T-helper 1 cell treated with Interleukin-12 subunit alpha and Interleukin-12 subunit beta and Interleukin-4 antibody, amounts not matched to agents 30 ng/mL and 1 ng/mL, for 36 hours (primary cell): ENCODE measurements around the gene SLC27A1. TPM values are rescaled to one million over a fixed set of nuclear protein-coding genes. Genes with fewer than 3 reads are reported as not detected.
"Not testable (repeated sequence)": the region's sequence is repeated elsewhere in the genome, so short reads cannot be mapped to it uniquely, and the experiment has no call there.

Experiments used
- intact Hi-C: fragments of 100-400 bp; cut with micrococcal nuclease; formaldehyde crosslinking; loops from one replicate; pipeline ENCODE4 v1.15.1; 2024
- total RNA-seq: library from RNA; stranded (reverse); gene quantifications from 2 replicates; pipeline ENCODE4 v1.2.3, GENCODE V29; 2022

SLC27A1 gene
- total RNA-seq, 1 donor from 2014 or later: 1.4 TPM

DNA sequence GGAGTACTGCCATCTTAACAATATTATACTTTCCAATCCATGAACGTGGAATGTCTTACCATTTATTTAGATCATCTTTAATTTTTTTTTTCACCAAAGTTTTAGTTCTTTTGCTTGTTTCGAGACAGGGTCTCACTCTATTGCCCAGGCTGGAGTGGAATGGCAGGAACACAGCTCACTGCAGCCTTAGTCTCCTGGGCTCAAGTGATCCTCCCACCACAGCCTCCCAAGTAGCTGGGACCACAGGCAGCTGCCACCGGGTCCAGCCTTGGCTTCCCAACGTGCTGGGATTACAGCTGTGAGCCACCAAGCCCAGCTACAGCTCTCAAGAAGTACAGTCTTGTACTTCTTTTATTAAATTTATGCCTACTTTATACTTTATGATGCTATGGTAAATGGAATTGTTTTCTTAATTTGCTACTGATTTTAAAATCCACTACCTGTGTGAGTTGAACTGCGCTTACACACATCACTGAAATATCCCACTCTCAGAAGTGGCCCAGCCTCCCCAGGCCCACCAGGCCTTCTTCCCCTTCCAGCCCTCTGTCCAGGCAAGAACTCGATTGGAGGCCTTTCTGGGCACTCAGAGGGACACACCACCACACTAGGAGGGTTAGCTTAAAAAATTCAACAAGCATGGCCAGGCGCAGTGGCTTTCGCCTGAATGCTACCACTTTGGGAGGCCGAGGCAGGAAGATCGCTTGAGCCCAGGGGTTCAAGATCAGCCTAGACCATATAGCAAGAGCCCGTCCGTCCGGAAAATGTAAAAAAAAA, 40.1 kb downstream of the SLC27A1 start:
- intact Hi-C loops: loop anchor here (2.0 to 5.0 kb wide), 2 partner anchors 203 to 422 kb away; partner anchors contain the start of genes CCDC124, DDA1 and MRPL34

GRCh38 chr19:17511724-17512573, 41.6 kb downstream of the SLC27A1 start:
- intact Hi-C loops: loop anchor here (1.0 to 5.0 kb wide), 9 partner anchors 16 to 437 kb away; partner anchors contain the start of genes CCDC124, COLGALT1, DDA1 and GTPBP3

GRCh38 chr19:17512574-17512939, 42.2 kb downstream of the SLC27A1 start:
- intact Hi-C loops: loop anchor here (5.0 kb wide), 1 partner anchor 205 kb away; the partner anchor contains the start of genes DDA1 and MRPL34

DNA sequence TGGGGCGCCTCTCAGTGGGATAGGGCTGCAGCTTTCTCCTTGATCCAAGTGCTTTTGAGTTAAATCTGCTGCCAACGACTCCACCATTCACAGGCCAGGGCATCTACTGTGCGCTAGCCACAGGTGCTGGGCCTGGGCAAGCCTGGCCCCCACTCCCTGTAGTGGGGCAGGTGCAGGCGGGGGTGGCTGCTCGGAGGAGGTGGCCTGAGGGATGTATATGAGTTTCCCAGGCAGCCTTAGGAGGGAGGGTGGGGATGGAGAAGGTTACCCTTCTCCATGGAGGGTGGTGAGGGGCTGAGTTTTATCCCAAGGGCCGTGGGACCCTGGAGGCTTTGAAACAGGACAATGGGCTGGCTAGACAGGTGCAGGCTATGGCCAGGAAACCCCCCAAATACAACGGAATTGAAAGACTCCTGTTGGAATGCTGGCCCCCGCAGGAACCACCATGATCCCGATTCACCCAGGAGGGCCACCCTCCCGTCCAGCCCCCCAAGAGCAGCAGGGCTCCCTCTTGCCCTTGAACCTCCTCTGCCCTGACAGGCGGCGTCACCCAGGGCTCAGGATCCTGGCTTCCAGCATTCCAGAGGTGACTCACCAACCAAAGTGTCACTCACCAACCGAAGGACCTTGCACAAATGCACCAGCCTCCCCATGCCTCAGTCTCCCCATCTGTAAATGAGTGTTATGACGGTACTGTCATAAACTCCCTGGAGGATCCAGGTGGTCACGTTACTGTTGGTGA, 45.3 kb downstream of the SLC27A1 start:
- intact Hi-C loops: no loop called here

DNA sequence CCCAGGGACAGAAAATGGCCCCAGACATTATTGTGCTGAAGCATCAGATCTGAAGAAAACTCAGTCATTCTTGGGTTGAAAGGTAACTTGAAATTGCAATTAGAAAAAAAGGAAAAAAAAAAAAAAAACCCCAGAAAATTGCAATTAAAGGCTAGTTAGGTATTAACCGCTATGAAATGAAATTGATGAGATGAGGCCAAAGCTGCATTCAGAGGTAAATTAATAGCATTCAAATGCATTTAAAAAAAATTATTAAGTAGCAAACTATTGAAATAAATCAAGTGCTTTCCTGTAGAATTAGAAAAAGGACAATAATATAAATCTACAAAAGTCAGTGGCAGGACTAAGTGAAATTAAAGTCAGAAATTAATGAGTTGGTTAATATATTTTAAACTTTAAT, 47.6 kb downstream of the SLC27A1 start:
- intact Hi-C loops: no loop called here

DNA sequence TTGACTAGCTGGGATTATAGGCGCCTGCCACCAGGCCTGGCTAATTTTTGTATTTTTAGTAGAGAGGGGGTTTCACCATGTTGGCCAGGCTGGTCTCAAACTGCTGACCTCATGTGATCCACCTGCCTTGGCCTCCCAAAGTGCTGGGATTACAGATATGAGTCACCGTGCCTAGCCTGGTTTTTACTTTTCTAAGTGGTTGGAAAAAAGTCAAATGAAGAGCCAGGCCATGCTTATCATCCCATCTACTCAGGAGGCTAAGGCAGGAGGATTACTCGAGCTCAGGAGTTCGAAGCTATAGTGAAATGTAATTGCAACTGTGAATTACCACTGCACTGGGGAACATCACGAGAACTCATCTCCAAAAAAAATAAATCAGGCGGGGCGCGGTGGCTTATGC, 48.3 kb downstream of the SLC27A1 start:
- intact Hi-C loops: not testable (repeated sequence)

DNA sequence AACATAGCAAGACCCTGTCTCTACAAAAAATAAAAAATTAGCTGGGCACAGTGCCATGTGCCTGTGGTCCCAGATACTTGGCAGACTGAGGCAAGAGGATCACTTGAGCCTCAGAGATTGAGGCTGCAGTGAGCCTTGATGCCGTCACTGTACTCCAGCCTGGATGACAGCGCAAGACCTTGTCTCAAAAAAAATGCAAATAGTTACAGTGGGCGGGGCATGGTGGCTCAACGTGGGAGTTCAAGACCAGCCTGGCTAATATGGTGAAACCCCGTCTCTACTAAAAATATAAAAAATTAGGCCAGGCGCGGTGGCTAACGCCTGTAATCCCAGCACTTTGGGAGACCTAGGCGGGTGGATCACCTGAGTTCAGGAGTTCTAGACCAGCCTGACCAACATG, 49.6 kb downstream of the SLC27A1 start:
- intact Hi-C loops: no loop called here

GRCh38 chr19:17520865-17521264, 50.5 kb downstream of the SLC27A1 start:
- intact Hi-C loops: no loop called here

- intact Hi-C loops: no loop called here
These were observed 52.9 kb downstream of the SLC27A1 start for GRCh38 chr19:17522988-17523872.

DNA sequence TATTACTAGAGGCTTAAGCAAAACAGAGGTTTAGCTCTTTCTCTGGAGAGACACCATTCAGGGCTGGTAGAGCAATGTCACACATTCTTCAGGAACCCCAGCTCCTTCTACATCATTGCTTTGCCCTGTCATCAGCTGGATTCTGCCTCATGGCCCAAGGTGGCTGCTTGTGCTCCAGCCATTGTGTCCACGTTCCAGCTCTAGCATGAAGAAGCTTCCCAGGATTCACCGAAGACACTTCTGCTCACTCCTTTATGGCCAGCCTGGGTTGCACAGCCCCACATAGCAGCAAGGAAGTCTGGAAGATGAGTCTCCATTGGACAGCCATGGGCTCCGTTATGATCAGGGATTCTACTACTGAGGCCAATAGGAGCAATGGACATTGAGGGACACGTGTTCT, 54.3 kb downstream of the SLC27A1 start:
- intact Hi-C loops: no loop called here

DNA sequence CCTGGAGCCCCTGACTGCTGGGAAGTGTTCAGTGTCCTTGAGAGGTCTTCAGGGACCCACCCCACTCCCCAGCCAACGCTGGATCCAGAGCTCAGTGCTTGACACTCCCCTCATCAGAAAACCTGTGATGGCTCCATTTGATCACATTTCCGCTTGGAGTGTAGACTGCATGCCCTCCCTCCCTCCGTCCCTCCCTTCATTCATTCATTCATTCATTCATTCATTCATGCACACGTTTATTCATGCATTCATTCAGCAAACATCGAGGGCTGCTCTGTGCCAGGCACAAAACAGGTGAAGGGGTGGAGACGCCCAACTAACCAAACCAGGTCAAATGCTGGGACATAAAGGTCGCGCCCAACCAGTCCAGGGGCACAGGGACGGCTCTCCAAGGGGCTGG, 54.8 kb downstream of the SLC27A1 start:
- intact Hi-C loops: no loop called here

DNA sequence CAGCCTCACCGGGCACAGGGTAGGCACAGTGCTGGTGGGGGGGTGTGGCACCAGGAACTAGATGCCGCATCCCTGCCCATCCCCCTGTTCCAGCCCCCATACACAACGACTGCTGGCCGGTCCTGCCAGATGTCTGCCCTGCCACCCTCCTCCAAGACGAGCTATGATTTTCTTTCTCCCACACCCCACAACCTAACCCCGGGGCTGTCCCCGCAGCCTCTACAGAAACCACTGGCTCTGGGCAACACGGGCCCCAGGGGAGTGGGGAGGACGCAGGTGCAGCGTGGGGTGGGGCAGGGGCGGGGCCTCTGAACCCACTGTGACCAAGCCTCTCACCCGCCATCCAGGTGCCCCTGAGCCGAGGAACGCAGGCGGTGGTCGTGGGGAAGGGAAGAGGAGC, 56.6 kb downstream of the SLC27A1 start:
- intact Hi-C loops: no loop called here

DNA sequence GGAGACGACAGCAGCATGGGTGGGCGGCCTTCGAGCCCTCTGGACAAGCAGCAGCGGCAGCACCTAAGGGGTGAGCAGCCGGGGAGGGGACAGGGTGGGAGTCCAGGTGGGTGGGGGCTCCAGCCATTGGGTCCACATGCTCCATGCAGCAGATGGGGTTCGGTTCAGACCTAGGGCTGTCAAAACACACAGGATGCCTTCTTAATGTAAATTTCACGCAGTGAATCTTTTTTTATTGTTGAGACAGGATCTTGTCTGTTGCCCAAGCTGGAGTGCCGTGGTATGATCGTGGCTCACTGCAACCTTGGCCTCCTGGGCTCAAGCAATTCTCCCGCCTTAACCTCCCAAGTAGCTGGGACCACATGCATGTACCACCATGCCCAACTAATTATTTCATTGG, 57.0 kb downstream of the SLC27A1 start:
- intact Hi-C loops: no loop called here

DNA sequence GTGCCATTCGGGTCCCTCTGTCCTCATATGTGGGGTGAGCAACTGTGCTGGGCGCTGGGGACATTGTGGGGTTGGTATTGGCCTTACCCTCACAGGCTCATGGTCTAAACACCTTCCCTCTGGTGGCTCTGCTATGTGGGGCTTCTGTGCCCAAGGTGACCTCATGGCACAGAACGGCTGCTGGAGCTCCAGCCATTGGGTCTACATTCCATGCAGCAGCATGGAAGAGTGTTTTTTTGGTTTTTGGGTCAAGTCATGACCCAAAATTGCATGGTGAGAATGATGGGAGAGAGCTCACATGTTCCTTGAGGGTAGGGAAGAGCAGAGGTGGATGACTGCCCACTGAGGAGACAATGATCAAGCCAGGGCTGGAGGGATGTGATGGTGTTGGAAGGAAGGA, 58.3 kb downstream of the SLC27A1 start:
- intact Hi-C loops: no loop called here

GRCh38 chr19:17529239-17530158, 59.2 kb downstream of the SLC27A1 start:
- intact Hi-C loops: no loop called here

- intact Hi-C loops: no loop called here
These were observed 60.3 kb downstream of the SLC27A1 start for GRCh38 chr19:17530586-17530985.

DNA sequence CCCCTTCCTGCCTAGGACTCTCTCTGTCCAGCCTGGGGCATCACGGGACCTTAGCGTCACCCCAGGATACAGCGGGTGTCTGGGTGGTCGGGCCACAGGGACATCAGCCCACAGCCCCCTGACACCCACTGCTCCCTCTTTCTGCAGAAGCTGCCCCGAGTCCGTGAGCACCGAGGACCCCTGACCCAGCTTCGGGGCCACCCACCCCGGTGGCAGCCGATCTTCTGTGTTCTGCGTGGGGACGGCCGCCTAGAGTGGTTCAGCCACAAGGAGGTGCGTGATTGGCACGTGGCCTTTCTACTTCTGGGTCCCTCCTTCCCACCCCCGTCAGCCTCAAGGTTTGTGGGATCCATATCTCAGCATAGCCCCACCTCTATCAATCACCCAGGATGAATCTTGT, 61.8 kb downstream of the SLC27A1 start:
- intact Hi-C loops: no loop called here

DNA sequence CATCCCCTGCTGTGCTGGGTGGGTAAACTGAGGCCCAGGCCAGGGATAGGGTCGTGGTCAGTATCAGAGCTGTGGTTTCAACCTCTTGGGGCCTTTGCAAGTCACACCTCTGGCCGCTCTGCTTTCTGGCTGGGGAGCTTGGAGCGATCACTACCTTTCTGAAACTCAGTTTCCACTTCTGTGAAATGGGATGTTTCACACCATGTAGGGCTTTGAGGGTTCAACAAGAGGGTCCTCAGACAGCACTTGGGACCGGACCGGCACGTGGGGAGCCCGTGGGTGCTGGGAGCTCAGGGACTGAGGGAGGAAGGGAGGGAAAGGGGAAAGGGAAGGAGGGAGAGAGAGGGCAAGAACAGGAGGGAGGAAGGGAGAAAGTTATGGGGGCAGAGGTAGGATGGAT, 62.2 kb downstream of the SLC27A1 start:
- intact Hi-C loops: no loop called here

DNA sequence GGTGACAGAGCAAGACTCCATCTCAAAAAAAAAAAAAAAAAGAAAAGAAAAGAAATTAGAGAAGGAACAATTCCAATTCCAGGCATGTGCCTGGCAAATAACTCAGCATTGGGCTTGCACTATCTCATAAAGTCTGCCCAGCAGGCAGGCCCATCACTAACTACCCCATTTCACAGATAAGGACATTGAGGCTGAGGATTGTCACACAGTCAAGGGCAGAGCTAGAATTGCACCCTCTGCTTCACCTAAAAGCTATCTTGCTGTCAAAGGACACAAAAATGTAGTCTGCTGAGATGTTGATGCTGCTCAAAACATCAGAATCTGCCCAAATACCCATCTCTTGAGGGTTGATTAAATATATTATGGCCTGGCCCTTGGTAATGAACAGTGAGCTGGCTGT, 64.4 kb downstream of the SLC27A1 start:
- intact Hi-C loops: no loop called here

- intact Hi-C loops: no loop called here
These were observed 66.6 kb downstream of the SLC27A1 start for GRCh38 chr19:17536955-17537354.
